GM23338 (cell line): ENCODE results near the gene CCDC157.

Experiments
- EZH2phosphoT487 ChIP-seq: fragments of 200-600 bp; sonication (generic); IDR thresholded peaks from one replicate; pipeline ENCODE4 v1.8.1; 2018; ENCODE audit warnings: antibody characterized with exemption; ENCODE audit not compliant: unreplicated experiment
- TF ChIP-seq, protein P1 (sequence below), 2 experiments: fragments of 200-600 bp in 1 of 2; sonication (generic) in 1 of 2; conservative IDR thresholded peaks; 2 replicates each; pipeline versions ENCODE4 v1.5.1 to v1.6.1; 2016 to 2017; ENCODE audit warnings: antibody characterized with exemption in 2 of 2, low read depth in 2 of 2, mild to moderate bottlenecking in 2 of 2, moderate library complexity in 1 of 2

DNA sequence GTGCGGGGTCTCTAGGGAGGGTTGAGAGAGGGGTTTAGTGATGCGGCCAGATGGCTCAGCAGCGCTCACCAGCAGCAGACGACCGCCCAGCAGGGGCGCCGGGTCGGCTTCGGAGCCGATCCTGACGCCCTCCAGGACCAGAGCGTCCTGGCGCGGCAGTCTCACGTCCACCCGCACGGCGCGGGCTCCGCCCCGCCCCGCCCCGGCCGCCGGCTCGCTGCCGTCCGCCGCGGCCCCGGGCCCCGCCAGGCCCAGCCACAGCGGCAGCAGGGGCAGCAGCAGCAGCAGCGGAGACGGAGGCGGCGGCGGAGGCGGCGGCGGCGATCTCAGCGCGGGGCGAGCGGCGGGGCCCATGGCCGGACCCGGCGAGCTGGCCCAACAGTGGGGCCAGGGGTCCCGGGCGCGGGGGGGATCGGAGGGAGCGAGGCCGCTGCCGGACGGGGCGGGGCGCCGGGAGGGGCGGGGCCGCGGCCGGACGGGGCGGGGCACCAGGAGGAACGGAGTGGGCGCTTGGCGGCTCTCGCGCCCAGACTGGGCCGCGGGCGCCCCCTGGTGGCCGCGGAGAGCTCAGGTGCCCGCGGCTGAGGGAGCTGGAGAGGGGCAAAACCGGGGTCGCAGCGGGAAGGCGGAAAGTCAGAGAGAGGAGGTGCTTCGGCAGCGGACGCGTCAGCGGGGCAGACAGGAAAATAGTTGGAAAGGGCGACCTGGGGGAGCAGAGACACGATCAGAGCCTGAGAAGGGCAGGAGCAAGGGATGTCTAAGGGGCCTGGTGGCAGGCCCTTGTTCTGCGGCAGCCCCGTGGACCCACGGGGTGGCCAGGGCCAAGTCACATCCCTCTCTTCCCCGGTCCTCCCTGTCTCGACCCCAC is 30.4 kb downstream of the CCDC157 start, which contains the start of gene RNF215:
- no peak for TF ChIP-seq EZH2phosphoT487
- TF ChIP-seq, protein P1, sequence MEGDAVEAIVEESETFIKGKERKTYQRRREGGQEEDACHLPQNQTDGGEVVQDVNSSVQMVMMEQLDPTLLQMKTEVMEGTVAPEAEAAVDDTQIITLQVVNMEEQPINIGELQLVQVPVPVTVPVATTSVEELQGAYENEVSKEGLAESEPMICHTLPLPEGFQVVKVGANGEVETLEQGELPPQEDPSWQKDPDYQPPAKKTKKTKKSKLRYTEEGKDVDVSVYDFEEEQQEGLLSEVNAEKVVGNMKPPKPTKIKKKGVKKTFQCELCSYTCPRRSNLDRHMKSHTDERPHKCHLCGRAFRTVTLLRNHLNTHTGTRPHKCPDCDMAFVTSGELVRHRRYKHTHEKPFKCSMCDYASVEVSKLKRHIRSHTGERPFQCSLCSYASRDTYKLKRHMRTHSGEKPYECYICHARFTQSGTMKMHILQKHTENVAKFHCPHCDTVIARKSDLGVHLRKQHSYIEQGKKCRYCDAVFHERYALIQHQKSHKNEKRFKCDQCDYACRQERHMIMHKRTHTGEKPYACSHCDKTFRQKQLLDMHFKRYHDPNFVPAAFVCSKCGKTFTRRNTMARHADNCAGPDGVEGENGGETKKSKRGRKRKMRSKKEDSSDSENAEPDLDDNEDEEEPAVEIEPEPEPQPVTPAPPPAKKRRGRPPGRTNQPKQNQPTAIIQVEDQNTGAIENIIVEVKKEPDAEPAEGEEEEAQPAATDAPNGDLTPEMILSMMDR (conservative IDR thresholded peaks at IDR 0.05; ENCODE audit: low read depth in 2 of 2), result peak; percentile 68 to 84
